CD4-positive, alpha-beta T cell treated with Interleukin-6 at 100 ng/mL for 8 hours (primary cell): ENCODE data around the gene NKAIN2.

Experiments used
- DNase-seq: peaks from one replicate; pipeline ENCODE4 v3.0.0-alpha.2; 2020; ENCODE audit warnings: mixed read lengths, low spot score

Gene NKAIN2

DNA sequence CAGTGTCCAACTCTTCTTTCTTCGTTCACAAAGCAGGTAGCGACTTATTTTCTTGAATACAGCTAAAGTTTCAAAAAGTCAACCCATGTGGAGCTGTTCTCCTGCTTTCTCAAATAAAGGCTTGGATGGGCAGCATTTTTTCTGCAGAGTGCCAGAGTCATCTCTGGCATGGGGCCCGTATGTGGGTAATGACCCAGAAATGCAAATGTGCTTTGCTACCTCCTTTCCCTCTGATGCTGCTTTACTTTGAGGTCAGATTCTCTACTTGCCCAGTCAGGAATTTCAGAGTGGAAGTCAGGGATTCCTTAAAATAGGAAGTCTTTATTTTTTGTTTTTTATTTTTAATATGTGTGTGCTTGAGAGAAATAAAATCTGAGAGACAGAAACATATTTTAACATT, 4.9 kb downstream of the NKAIN2 start:
- DNase-seq, result no peak

- DNase-seq, result no peak
Observed at GRCh38 chr6:123810214-123810613, 6.5 kb downstream of the NKAIN2 start.

DNA sequence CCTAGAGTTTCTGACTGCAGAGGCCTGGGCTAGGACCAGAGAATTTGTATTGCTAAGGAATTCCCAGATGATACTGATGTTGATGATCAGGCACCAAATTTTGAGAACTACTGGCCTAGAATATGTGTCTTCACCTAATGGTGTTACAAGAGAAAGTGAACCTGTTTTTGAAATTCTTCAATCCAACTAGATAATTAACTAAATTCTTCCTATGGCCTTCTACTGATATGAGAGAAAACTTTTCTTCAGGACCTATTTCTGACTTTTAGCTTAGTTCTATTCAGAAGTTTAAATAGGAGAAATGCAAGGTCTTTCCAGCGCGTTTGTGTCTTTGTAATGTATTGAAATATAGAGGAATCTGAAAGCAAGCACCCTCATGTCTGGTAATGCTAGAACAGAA, 7.3 kb downstream of the NKAIN2 start:
- no peak for DNase-seq

GRCh38 chr6:123811378-123811777, 7.7 kb downstream of the NKAIN2 start:
- DNase-seq, result no peak

DNA sequence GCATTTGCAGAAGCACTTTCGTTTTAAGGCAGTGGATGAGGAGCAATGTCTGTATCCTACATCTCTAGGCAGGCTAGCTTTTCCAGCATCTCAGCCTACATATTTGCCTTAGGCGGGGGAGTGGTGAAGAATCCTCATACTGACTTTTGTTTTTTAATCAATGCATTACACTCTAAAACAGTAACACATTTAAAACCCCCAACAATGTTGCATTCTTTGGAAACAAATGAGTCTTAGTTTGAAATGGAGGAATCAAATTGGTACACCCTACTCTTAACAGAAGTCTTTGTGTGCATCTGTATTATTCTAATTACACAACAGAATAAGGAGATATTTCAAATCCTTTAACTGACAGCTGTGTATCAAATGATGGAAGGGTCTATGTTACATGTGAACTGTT, 9.0 kb downstream of the NKAIN2 start:
- no peak for DNase-seq

DNA sequence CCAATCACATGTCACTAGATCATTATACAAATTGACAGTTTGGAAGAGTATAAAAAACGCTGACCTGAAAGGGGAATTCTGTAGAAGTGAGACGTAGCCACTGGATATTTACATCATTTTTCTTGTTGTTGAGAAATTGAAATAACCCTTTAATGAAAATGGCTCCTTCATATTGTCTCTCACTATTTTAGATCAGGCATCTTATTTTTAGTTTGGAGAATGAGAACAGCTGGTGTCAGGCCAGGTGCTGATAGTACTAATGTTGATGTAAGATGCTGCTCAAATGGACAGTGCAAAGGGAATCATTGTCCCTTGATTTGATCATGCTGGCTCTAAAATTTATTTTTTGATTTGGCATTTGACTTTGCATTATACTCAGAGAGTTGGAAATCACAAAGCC, 17.4 kb downstream of the NKAIN2 start:
- no peak for DNase-seq

- DNase-seq, result no peak
Observed at GRCh38 chr6:123829302-123829953, 25.8 kb downstream of the NKAIN2 start.

- DNase-seq, result no peak
Observed at GRCh38 chr6:123830120-123830519, 26.5 kb downstream of the NKAIN2 start.

GRCh38 chr6:123838505-123839234, 35.0 kb downstream of the NKAIN2 start:
- DNase-seq, result no peak

DNA sequence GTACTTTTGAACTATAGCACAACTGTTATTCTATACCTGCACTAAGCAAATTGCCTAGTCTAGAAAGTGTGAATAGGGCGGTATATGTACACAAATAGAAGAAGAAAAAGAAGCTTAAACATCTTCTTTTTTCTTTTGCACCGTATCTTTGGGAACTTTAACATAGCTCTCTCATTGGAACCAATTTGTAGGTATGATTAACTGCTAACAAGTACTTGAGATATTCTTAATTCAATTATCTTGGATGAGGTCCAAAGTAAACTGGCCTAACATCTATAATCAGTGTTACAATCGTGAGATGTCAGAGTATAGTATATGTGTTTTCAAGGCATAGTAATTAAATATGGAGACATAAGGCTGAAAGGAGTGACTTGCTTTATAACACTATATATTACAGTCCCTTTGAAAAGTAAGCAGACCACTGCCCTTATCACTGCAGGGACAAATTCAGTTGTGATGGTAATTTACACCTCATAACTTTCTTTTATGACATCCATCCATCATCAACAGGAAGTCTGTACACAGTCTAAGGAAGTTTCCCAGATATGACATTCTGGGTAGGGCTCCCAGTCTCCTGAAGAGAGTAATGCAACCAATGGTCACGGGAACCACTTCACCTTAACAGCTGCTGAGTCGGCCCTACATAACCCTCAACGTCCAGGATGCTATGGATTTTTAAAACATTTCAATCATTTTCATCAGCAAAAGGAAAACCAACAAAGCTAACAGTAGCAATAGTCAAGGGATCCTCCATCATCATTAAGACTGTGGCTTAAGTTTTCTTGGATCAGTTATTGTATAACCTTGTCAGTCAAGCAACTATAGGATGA, 37.6 kb downstream of the NKAIN2 start:
- DNase-seq, result no peak

DNA sequence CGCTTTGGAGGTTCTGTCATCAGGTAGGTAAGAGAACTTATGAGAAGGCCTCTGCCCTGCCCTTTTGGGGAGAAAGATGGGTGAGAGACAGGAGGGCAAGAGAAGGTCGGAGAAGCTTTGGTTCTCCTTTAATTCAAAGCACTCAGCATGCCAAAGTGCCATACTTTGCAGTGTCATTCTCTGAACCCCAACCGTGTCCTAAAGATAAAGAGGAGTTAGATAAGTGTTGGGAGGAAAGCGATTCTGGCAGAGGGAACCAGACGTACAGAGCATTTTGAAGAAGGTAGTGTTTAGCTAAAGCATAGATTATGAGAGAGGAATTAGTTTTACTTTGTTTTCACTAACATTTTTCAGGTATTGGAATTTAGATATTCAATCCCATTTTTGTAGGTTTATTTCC, 40.3 kb downstream of the NKAIN2 start:
- no peak for DNase-seq

- DNase-seq, result no peak
Observed at GRCh38 chr6:123848347-123848746, 44.7 kb downstream of the NKAIN2 start.

GRCh38 chr6:123849406-123849805, 45.7 kb downstream of the NKAIN2 start:
- no peak for DNase-seq

- DNase-seq, result no peak
Observed at GRCh38 chr6:123850555-123850954, 46.9 kb downstream of the NKAIN2 start.

DNA sequence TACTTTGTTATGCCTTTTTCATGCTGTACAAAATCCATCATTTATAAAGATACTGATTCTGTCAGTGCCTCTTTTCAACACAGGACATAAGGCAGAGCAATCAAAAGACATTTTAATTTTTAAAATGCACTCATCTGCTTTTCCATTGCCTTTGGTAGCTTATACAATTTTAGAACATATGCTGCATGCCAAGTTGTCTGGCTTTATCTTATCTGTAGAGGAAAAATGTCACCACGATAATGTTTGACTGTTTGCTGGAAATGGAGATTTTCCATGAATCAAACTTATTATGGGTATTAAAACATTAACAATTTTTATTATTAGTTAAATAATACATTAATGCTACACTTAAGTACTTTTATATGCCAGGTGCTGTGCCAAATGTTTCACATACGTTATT, 50.5 kb downstream of the NKAIN2 start:
- DNase-seq, result no peak

DNA sequence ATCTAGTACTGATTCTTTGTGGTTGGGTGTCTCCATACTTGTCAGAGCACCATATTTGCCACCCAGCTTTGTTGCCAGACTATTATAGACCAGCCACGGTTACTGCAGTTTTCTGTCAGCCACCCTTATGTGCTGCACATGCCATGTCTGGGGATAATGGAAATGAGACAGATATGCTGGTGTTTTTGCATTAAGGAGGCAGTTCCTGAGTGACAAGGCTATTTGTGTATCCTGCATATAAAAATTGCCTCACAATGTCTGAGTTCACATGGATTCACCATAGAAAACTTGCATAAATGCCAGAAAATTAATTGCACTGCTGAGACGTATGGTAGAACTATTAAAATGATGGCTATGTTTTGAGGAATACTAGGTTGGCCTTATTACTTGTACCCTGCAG, 51.8 kb downstream of the NKAIN2 start:
- DNase-seq, result no peak

- DNase-seq, result no peak
Observed at GRCh38 chr6:123859291-123859690, 55.6 kb downstream of the NKAIN2 start.

DNA sequence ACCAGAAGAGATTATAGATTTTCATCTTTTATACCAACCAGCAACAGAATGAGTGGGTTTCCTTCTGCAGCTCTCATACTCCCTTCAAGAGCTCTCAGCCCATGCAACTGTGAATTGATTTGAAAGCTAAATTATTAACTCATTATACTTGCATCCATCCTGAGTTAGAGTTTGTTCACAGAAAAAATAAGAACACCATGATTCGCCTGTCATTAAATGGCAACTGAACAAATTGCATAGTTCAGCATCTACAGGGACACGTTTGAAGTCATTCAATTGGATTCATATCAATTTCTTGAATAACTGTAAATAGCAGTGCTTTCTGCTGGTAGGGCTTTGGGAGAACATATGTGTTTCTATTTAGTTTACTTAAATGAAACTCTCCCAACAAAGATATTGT, 65.7 kb downstream of the NKAIN2 start:
- no peak for DNase-seq

DNA sequence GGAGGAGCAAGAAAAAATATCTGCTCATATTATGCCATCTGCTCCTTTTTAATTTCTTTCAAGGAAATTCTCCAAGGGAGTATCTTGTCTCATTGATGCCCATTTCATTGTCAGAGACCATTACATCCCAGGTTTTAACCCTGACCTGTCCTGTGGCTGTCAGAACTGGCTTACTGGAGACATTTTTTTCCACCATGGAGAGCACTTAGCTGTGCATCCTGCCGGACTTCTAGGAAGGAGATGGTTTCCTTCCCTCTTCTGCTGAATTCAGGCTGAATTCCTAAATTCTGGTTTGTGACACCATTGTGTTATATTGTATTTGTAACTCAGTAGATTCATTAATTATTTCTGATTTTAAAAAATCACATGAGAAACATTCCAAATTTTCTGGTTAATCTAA, 70.3 kb downstream of the NKAIN2 start:
- DNase-seq, result no peak

DNA sequence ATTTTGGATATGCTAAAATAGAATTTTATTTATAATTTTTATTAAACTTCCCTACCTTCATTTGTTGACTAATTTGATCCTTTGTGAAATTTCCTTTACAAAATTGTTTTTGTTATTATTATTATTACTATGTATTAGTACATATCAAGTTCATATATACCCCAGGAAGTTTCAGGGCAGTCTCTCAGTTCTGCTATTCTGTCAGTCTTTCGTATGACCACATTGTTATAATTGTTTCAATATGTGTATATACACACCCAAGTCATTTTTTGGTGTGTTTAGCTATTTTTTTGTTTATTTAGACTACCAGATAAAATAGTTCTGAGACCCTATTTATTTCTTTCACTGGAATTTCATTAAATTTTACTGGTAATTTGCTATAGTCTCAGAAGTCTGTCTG, 72.1 kb downstream of the NKAIN2 start:
- DNase-seq, result no peak

DNA sequence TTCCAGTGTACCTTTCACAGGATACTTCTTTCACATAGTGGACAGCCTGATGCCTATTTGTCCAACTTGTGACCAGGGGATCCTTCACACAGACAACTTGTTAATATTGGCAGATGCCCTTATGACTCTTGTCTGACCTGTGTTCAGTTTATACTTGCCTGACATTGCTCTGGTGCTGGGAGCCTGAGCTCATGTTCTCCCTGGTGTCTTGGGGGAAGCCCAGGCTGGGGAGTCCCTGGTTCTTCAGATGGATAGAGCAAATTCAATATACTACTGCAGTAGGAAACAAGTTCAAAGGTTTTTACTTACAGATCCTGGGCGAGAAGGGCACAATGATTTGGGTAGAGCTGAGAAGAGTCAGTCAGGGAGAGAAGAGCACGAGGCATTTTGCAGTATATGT, 76.1 kb downstream of the NKAIN2 start:
- no peak for DNase-seq

DNA sequence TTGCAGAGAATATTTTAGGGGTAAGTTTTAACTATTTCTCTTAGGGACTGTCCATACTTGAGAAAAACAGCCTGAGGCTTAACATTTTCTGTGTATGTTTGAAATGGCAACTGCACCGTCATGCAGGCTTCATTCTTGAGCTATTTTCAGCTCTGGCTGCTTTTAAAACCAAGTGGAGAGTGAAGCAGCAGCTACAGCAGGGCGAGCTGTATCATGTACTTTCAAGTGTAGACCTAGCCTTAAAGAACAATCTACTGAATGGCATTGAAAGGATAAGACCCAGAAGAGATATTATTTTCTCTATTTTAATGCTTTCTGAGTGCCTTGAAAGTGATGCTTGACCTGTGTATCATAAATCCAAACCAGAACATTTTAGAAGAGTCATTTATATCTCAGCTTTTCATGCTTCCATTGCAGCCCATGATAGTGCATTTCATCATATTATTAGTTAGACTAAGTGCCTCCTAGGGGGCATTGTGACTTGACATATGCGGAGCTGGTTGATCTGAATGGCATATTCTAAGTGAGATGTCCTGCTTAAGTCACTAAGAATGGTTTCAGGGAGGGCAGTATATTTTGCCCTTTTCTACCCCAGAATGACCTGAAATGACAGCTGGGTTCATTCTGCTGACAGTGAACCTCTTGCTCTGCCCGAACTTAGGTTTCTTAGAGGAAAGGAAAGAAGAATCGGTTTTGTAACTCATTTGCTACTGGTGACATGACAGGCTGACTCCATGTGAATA, 85.3 kb downstream of the NKAIN2 start:
- DNase-seq, result no peak
